Measurements from ENCODE around the gene XG.

XG gene

DNA sequence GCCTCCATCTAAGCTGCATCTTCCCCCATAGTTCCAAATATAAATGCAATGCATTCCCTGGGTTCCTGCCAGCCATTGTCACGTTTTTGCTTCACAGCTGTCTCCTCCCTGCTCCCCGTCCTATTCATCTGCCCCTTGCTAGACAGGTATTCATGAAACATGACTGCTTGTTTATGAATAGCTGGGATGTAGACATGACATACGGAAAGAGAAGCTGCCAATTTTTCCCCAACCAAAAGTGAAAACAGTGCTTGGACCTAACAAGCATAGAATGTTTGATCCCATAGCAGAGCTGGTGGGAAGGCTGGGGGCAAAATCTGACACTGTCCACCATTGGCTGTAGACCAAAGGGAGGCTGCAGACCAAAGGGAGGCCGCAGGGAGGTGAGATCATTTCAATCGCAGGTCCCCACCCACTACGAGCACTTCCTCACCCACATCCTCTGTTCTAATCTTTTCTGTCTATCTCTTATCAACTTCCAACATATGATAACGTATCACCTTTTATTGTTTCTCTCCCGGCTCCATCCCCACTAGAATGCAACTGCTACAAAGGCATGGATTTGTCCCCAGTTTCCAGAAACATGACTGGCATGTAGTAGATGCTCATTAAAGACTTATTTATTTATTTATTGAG is 68.4 kb downstream of the XG start:
- no peak for DNase-seq (ENCODE audit: low read depth)

DNA sequence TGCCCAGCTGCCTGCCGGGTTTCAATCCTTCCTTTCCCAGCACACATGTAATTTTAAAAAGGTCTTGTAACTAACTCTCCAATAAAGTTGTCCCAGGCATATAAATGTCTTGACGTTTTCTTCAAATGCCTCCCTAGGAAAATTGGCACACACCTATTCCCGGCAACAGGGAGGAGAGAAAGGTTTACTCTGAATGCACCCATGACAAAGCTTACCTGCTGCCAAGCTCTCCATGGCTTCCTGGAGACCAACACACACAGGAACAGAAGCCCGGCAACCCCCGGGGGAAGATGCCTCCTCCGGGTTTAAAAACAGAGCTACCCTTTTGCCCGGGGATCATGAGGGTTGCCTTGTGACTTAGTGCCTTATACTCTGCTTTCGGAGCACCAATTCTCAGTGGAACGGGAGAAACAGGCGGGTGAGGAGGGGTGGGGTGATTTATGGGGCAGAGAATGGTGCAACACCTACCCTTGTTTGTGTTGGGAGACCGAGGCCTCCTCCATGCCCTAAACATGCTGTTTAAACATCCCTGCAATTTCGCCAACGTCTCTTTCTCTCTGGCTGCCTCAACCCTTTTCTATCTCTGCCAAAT is 72.1 kb downstream of the XG start:
- DNase-seq (ENCODE audit: low read depth) = no peak

DNA sequence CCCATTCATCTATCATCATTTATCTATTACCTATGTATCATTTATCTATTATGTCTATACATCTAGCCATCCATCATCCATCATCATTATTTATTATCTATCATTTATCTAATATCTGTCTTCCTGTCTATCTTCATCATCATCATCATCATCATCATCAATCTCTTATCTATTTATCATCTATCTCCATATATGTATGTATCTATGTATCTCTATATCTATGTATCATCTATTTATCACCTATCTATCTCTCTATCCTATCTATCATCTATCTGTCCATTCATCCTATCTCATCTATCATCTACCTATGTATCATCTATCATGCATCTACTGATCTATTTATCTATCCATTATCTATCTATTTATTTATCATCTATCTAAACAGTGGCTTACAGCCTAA is 73.0 kb downstream of the XG start:
- no peak for DNase-seq (ENCODE audit: low read depth)

DNA sequence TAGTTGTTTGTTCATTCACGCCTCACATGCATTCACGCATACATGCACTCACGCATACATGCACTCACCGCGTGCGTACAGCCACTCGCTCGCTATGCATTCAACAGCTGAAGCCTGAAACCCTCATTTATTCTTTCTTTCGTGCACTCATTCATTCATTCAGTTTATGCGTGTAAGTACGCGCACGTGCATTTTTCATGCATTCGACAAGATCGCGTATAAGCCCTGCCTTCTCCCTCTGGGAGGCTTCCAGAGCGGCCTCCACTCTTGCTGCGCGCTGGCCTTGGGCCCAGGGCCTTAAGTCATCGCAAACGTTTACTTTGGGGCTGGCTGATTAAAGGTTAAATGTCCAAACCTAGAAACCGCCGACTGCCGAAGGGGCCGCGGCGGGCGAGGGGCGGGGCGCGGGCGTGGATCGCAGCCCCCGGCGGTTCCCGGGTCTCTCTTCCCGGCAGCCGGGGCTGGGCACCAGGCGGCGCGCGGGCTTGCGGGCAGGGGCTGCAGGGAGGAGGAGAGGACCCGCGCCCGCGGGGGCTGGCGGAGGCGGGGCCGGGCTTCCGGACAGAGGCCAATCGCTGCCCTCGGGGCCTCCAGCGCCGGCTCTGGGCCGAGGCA is 76.6 kb downstream of the XG start, which contains the start of gene GYG2:
TSS of gene GYG2 (plus strand) at position 587 of the 615 bp plus-strand sequence. CDS start 1,259 bp downstream, outside the sequence.
- no peak for DNase-seq (ENCODE audit: low read depth)

DNA sequence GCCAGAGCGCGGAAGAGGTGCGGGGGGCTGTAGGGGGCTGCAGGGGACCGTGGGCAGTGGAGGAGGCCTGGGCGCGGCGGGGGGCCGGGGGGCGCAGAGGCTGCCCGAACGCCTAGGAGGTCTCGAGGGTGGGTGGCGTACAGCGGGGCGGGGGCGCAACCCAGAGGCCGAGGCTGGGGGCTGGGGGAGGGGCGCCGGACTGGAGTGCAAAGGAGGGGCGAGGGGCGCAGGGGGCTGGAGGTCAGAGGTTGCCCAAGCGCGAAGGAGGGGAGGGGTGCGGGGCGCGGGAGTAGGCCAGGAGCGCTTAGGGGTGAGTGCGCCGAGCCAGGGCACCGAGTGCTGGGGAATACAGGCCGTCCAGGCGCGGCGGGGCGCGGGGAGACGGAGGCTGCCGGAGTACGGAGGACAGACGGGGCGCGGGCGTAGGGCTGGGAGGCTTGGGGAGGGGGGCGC is 77.1 kb downstream of the XG start:
- no peak for DNase-seq (ENCODE audit: low read depth)

DNA sequence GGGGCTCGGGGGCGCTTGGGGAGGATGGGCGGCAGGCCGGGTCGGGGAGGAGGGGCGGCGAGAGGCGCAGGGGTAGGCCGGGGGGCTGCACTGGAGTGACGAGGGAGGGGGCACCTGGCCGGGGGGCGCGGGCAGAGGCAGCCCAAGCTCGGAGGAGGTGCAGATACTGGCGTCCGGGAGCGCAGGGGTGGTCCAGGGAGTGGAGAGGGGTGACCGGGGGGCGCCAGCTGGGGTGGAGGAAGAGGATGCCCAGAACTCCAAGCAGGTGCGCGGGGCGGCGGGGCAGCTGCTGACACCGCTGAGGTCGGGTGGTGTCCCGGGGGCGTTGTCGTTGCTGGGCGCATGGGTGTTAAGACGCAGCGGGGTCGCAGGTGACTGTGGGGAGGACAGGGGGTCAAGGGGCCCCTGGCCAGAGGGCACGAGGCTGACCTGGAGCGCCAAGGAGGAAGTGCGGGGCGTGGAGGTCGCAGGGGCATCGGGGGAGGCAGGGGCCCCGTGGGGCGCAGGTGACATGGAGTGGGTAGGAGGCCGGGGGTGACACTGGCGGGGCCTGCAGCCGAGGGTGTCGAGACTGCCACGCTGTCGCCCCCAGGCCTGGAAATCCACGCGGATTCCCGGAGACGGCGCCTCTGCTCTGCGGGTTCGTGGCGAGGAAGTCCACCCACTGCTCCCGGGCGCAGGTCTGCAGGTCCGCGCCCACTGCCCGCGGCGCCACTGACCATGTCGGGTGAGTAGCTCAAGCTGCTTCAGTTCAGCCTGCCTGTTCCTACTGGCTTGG is 77.8 kb downstream of the XG start:
- DNase-seq (ENCODE audit: low read depth) = no peak

DNA sequence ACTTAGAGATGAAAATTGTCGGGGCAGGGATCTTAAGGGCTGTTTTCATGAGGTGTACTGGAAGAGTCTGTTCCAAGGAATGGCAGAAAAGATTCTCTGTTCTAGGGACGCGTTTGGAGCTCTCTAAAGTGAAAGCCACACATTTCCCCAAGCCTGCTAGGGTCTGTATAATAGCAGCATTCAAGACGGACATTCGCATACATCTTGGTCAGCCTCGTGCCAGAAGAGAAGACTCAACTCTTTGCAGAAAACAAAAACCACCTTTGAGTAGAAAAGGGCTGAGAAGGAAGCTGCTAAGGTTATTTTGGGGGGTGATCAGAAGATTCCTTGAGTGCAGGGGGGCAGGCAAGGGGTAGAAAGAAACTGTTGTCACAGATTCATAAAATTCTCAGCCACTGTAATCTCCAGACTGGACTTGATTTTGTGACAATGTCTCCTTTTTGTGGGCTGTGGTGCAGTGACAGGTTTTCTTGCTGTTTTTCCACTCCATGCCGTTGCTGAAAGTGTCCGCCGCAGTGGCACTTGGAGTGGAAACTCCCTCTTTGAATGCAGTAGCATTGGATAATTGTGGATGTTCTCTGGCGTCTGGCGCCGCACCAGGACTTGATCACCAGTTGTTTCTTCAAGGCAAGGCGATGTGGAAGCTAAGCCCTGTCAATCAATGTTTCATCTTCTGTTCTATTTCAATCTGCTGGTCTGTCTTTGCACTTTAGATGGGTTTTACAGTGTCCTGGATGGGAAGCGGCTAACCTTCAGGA is 79.8 kb downstream of the XG start:
- no peak for DNase-seq (ENCODE audit: low read depth)

DNA sequence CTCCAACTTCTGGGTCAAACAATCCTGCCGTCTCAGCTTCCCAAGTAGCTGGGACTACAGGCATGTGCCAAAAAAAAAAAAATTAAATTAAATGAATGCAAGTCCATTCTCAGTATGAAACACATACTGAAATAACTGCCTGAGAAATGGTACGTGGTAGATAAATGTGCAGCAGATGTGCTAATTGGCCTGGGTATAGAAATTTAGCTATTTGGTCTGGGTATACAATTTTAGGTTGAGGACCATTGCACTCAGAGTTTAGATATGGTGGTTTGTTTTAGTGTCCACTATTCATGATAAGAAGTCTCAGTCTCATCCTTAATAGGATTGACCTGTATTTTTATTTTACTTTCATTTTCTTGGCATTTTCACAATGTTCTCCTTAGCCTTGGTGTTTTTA is 86.1 kb downstream of the XG start:
- DNase-seq (ENCODE audit: low read depth) = no peak

DNA sequence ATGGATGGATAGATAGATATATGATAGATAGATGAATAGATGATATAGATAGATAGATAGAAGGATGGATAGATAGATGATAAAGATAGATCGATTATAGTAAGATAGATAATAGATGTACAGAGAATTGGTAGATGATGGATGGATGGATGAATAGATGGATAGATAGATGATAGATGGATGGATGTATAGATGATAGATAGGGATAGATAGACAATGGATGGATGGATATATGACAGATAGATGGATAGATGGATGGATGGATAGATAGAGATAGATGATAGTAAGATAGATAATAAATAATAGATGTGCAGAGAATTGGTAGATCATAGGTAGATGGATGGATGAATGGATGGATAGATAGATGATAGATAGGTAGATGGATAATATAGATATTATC is 89.1 kb downstream of the XG start:
- DNase-seq (ENCODE audit: low read depth) = no peak

DNA sequence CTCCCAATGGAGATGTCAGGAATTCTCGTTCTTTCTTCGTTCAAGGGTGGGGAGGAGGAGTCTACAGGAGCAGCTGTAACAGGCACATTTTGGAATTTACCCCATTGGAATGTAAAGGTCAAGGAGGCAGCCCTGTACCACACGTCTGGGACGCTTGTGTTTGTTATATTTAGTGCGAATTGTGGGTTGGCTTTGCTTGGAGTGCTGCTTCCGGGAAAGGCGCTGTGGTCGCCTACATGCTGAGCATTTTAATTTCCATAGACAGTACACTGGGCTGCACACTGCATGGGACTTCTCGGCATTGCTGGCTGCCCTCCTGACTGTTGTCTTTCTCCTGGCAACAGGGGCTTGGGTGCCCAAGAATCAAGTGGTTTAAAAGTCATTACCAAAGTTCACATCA is 89.7 kb downstream of the XG start:
- no peak for DNase-seq (ENCODE audit: low read depth)

DNA sequence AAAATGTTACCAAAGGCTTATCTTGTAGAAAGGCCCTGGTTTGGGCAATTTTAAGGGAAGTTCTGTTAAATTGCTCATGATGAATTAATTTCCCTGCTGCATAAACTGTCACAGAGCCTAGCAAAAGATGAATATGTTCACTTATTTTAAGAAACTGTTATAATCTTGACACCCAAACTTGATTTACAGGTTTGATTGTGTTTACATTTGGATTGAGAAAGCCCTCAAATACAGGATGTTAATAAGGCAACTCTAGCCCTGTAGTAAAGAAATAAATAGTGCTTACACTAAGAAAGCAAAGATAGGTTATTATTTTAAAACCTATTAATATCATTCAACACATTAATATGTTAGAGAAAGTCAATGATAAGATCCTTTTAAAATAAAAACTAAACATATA is 95.2 kb downstream of the XG start:
- no peak for DNase-seq (ENCODE audit: low read depth)

DNA sequence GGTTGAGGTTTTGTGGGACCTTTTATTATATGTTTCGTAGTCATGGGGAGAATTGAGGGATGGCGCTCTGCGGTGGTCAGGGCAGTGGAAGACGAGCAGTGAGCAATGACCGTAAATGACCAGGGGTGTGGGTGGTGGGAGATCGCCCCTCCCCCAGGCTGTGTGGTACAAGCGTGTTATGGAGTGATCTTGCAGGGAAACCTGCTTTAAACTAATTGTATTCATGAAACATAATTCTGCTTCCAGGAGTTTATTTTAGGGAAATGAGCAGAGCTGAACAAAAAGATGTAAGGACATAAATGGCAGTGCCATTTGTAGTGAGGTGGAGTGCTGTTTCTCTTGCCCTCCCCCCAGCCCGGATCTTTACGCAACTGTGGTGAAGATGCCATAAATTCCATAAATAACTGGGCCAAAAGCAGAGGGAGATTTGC is 97.0 kb downstream of the XG start:
- no peak for DNase-seq (ENCODE audit: low read depth)

DNA sequence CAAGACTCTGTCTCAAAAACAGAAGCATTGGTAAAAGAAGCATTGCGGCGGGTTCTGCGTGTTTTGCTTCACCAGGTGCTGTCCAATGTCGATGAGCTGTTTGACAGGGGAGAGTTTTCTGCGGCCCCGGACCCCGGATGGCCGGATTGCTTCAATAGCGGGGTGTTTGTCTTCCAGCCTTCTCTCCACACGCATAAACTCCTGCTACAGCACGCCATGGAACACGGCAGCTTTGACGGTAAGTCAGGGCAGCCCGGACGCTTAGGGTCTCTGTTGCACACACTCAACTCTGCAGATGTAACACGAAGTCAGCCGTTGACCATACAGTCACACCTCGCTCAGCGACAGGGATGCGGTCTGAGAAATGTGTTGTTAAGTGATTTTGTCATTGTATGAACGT is 103.1 kb downstream of the XG start:
- no peak for DNase-seq (ENCODE audit: low read depth)

DNA sequence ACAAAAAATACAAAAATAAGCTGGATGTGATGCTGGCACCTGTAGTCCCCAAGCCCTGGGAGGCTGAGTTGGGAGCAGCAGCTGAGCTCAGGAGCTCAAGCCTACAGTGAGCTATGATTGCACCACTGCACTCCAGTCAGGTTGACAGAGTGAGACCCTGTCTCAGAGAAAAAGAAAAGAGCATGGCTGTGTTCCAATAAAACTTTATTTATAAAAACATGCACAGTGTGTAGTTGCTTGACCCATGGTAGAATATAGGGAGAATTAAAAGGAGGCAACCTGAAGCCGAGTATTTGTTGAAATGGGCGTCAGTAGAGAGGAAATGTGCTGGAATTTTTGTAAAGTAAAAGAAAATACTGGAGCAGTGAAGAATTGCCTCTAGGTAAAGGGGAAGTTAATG is 103.9 kb downstream of the XG start:
- DNase-seq (ENCODE audit: low read depth) = no peak

DNA sequence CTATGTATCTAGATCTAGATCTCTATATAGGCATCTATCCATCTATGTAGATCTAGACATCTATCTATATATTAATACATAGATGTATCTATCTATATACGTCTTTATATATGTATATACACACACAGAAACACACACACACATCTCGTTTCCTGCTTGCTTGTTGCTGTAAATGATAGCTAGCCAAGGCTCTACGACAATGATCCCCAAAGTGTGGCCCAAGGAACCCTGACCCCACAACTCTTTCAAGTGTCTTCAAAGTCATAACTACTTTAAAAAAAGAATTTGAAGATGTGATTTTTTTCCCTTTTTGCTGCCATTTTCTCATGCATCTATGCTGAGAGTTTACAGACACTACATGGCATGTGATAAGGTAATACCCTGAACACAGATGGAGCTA is 105.7 kb downstream of the XG start:
- DNase-seq (ENCODE audit: low read depth) = no peak

DNA sequence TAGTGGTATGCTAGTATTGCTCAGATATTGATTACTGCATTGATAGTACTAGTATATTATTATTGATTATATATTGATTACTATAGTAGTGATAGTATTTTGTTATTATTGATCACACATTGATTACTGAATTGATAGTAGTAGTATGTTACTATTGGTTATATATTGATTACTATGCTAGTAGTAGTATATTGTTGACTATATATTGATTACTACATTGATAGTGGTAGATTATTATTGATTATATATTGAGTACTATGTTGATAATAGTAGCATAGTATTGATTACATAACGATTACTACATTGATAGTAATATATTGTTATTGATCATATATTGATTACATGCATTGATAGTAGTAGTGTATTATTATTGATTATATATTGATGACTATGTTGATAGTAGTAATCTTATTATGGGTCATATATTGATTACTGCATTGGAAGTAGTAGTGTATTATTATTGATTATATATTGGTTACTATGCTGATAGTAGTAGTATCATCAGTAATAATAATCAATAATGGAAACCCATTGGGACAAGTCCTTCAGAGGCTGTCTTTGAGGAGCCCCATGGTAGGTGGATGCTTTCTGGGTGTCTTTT is 107.5 kb downstream of the XG start:
- no peak for DNase-seq (ENCODE audit: low read depth)

DNA sequence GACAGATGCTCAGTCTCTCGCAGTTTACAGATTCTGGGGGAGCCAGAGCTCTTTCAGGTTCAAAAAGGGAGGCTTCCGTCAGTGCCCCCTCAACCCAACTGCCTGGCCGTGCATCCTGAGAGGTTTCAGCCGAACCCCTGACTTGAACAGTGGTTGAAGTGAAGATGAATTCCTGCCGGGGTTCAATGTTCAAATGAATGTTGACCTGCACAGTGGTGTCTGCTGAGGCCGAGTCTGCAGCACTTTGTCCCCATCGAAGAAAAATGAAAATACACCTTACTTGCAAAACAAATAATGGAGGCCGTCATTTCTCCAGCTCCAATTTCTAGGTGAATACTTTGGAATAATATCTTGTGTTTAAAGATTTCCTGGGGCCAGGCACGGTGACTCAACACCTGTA is 110.6 kb downstream of the XG start:
- no peak for DNase-seq (ENCODE audit: low read depth)

DNA sequence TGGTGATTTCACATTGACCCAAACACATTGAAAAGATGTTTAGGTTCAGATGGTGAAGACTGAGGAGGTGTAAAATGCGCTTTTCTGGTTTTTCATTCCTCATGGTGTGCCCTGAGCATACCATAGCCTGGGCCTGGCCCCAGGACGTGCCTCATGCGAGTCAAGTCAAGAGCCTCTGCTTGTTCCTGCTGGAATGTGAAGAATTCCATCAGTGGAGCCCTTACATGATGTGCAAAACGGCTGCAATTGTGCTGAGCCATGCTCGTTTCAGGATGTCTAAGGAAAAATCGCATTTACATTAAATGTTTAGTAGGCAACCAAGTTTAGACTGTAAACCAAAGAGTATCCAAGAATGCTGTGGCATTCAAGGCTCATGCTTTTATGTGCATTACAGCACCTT is 111.8 kb downstream of the XG start:
- DNase-seq (ENCODE audit: low read depth) = no peak

Measured in HS-27A (cell line).